Gastroesophageal sphincter (tissue), 4 donors: ENCODE data around the gene SLC8A1. TPM values are rescaled to one million over a fixed set of nuclear protein-coding genes. Genes with fewer than 3 reads are reported as not detected.
A peak's percentile ranks its signal among the peaks of the same experiment; 100 is the strongest.

ENCODE experiments used
- ATAC-seq: fragments of 150-250 bp; one replicate; pipeline ENCODE4 v1.9.1; 2016; ENCODE audit warnings: mild to moderate bottlenecking, moderate library complexity
- H3K27ac ChIP-seq, 4 donors: fragments of 200-600 bp; sonication (generic) in 3 of 4; 1 replicate in 3 of 4; 2 replicates in 1 of 4; pipeline ENCODE4 v1.5.1; 2016 to 2019
- H3K27me3 ChIP-seq: fragments of 200-600 bp; sonication (generic); one replicate; pipeline ENCODE4 v1.5.1; 2019
- H3K36me3 ChIP-seq, 2 donors: fragments of 200-600 bp; sonication (generic); one replicate each; pipeline ENCODE4 v1.5.1; 2019; ENCODE audit warnings: control low read depth in 1 of 2
- H3K4me1 ChIP-seq, 3 donors: fragments of 200-600 bp; sonication (generic); 1 replicate in 2 of 3; 2 replicates in 1 of 3; pipeline ENCODE4 v1.5.1; 2016 to 2019; ENCODE audit warnings: control low read depth in 2 of 3
- H3K4me3 ChIP-seq, 2 donors: fragments of 200-600 bp; sonication (generic); one replicate each; pipeline ENCODE4 v1.5.1; 2019; ENCODE audit warnings: mild to moderate bottlenecking in 1 of 2, moderate library complexity in 1 of 2
- H3K9me3 ChIP-seq, 3 donors: fragments of 200-600 bp; sonication (generic); one replicate each; pipeline ENCODE4 v1.5.1; 2017 to 2019; ENCODE audit warnings: control low read depth in 2 of 3
- EP300 ChIP-seq: sonication (generic); formaldehyde crosslinking; IDR thresholded peaks from one replicate; pipeline ENCODE4 v1.6.1; 2017; ENCODE audit warnings: antibody characterized with exemption, mild to moderate bottlenecking
- POLR2A ChIP-seq, 2 donors: fragments of 450-650 bp; IDR thresholded peaks; one replicate each; pipeline ENCODE4 v1.6.1; 2017; ENCODE audit warnings: antibody characterized with exemption in 2 of 2, mild to moderate bottlenecking in 2 of 2, moderate library complexity in 1 of 2
- POLR2AphosphoS5 ChIP-seq: sonication (generic); formaldehyde crosslinking; IDR thresholded peaks from one replicate; pipeline ENCODE4 v1.6.1; 2017; ENCODE audit warnings: antibody characterized with exemption
- WGBS, 2 donors: methylation state at CpG; one replicate each; pipeline ENCODE4 v1.1.5; 2018; ENCODE audit warnings: low coverage in 1 of 2; 5-methylcytosine and 5-hydroxymethylcytosine counted together
- total RNA-seq, 4 donors: library from RNA; depleted of rRNA; stranded (reverse); fragments of >200 nt; gene quantifications; one replicate each; pipeline ENCODE4 v1.1.0, GENCODE V29; 2016
- TF ChIP-seq, protein P1 (sequence below), 4 experiments: fragments of 200-600 bp in 2 of 4; fragments of 450-650 bp in 2 of 4; sonication (generic) in 1 of 4; IDR thresholded peaks; one replicate each; pipeline ENCODE4 v1.5.1; 2017 to 2019; ENCODE audit warnings: antibody characterized with exemption in 4 of 4, mild to moderate bottlenecking in 2 of 4, moderate library complexity in 2 of 4

Gene SLC8A1
- total RNA-seq, 4 donors from 2014 or later = 76.3 to 168 (median 146) TPM

DNA sequence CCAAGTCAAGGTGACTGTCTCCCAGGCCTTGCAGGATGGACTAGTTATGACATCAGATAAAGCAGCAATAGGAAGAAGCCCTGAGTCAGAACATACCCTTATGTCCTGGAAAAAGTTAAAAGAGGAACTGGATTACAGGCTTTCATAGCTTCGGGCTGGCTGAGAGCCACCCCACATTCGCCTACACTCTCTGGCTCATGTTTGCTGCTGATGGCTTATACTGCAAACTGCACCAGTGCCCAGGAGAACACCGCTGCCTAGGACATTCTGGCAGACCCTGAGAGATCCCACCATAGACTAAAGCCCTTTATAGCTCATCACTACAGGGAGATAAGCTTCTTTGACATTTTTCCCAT, 20.3 kb downstream of the SLC8A1 start:
- Histone ChIP-seq H3K27ac (peak overlapping the region; percentile 19 to 52 (median 25)), H3K4me1 (peaks cover 16 to 59% (median 16%) of the 10 kb centered on the region in 3 donors), H3K27me3 (no peaks in the 10 kb centered on the region), H3K36me3 (no peaks in the 10 kb centered on the region), H3K4me3 (no peak overlapping the region), H3K9me3 (no peaks in the 10 kb centered on the region)
- peak; percentile 74 for ATAC-seq
- 0 to 27% methylated on average over 3 of the region's 3 CpGs for WGBS, 2 donors
- peak; percentile 4 for TF ChIP-seq POLR2AphosphoS5
- TF ChIP-seq, protein P1, sequence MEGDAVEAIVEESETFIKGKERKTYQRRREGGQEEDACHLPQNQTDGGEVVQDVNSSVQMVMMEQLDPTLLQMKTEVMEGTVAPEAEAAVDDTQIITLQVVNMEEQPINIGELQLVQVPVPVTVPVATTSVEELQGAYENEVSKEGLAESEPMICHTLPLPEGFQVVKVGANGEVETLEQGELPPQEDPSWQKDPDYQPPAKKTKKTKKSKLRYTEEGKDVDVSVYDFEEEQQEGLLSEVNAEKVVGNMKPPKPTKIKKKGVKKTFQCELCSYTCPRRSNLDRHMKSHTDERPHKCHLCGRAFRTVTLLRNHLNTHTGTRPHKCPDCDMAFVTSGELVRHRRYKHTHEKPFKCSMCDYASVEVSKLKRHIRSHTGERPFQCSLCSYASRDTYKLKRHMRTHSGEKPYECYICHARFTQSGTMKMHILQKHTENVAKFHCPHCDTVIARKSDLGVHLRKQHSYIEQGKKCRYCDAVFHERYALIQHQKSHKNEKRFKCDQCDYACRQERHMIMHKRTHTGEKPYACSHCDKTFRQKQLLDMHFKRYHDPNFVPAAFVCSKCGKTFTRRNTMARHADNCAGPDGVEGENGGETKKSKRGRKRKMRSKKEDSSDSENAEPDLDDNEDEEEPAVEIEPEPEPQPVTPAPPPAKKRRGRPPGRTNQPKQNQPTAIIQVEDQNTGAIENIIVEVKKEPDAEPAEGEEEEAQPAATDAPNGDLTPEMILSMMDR (IDR thresholded peaks at IDR 0.05) = no peak

DNA sequence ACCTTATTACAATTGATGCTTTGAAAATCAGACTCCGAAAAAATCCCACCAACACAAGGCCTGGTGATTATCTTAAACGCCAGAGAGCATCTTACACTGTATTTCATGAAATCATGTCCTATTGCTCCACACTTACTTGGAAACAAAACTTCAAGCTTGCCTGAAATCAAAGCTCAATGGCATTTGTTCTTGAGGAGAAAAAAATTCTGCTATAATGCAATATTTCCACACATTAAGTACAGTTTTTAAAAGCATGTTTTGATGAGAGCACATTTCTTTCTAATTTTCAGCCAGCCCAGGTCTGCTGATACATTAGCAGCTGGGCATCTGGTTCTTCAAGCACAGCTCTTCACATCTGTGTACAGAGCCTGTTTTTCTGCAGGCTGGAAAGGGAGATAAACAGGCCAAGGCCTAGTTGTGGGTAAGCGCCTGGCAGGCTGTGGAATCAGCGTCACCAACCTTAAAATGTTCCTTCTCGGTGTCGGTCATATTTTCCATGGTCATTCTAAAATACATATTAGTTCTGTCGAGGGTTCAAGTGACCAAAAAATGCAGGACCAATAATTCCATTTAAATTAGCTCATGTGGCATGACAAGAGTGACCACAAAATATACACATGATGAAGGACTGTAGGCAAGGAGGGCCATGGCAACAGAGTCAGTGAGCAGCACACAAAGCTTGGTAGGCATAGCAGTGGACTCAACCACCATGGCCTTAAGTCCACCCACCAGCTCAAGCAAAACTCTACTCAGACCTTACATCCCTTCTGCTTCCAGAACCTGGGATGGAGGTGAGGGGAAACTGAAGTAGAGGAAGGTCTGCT, 20.9 kb downstream of the SLC8A1 start:
- Histone ChIP-seq H3K27ac (peak overlapping the region; percentile 19 to 52 (median 25)), H3K27me3 (no peaks in the 10 kb centered on the region)
- WGBS, 2 donors = 72 to 95% methylated on average over 4 to 7 of the region's 7 CpGs

DNA sequence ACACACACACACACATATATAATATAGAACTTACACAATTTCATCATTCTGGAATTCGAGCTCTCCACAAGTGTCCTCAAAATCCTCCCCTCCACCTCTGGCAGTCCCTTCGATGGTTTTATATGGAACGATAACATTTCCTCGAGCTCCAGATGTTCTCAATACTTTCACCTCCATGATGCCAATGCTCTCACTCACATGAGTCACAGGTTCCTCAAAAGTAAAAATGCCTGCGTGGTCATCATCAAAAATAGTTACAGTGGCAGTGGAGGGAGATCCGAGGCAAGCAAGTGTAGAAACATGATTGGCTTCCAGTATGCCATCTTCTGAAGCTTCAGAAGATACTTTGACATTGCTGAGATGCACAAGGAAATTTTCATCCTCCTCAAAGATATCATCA, 23.5 kb downstream of the SLC8A1 start:
- no peak overlapping the region for H3K4me3 ChIP-seq
- no peak for ATAC-seq
- no peaks in the 10 kb centered on the region for H3K9me3 ChIP-seq
- H3K4me1 ChIP-seq = peaks cover 6 to 34% (median 9%) of the 10 kb centered on the region in 3 donors
- H3K27ac ChIP-seq = no peak overlapping the region
- TF ChIP-seq POLR2A (IDR thresholded peaks at IDR 0.05) (no peak), EP300 (no peak)
- no peaks in the 10 kb centered on the region for H3K27me3 ChIP-seq
- H3K36me3 ChIP-seq = no peaks in the 10 kb centered on the region
- WGBS, 2 donors = 83 to 94% methylated on average over 3 to 4 of the region's 6 CpGs

More for the DNA sequence above, 20.9 kb downstream of the SLC8A1 start:
- no peak for TF ChIP-seq POLR2AphosphoS5
- TF ChIP-seq, protein P1 (IDR thresholded peaks at IDR 0.05) = no peak
- TF ChIP-seq POLR2A (IDR thresholded peaks at IDR 0.05) = no peak
- no peak for TF ChIP-seq EP300
- Histone ChIP-seq H3K36me3 (no peaks in the 10 kb centered on the region), H3K4me3 (no peak overlapping the region), H3K9me3 (no peaks in the 10 kb centered on the region), H3K4me1 (peaks cover 16 to 53% (median 16%) of the 10 kb centered on the region in 3 donors)
- no peak for ATAC-seq

DNA sequence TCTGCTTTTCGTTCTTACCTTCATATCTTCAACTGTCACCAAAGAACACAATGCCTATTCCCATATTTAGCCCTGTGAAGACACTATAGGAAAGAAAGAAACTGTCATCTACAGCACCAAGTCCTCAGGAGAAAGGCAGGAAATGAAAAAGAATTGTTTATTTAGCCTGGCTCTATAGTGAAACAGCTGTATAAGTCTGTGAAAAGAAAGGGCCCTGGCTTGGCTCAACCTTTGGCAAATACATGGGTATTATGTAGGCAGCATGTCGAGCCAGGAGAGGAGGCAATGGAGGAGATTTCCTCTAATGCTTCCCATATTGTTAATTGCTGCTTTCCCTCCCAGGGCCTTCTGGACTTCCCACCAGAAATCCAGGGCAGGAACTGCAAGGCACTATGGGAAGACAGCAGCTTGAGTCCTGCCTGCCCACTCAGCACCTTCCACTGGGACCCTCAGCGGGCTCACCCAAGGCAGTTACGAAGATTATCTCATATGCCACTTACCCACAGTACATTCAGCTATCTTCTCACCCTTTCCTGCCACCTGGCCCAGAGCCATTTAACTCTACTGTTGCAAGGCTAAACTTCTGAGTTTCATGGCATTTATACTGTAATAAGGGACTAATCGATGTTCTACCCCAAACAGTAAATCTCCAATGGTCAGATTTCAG, 30.1 kb downstream of the SLC8A1 start:
- no peaks in the 10 kb centered on the region for H3K27me3 ChIP-seq
- peak; percentile 21 for ATAC-seq
- WGBS, 2 donors = 57 to 100% methylated on average over 2 to 3 of the region's 5 CpGs
- no peaks in the 10 kb centered on the region for H3K36me3 ChIP-seq
- TF ChIP-seq, protein P1 (IDR thresholded peaks at IDR 0.05) = no peak
- no peak for TF ChIP-seq POLR2AphosphoS5
- no peak for TF ChIP-seq POLR2A (IDR thresholded peaks at IDR 0.05)
- TF ChIP-seq EP300 = no peak
- peak overlapping the region; percentile 14 to 89 (median 76) for H3K27ac ChIP-seq
- no peaks in the 10 kb centered on the region for H3K9me3 ChIP-seq
- H3K4me1 ChIP-seq = peaks cover 7 to 51% (median 12%) of the 10 kb centered on the region in 3 donors
- H3K4me3 ChIP-seq = no peak overlapping the region

DNA sequence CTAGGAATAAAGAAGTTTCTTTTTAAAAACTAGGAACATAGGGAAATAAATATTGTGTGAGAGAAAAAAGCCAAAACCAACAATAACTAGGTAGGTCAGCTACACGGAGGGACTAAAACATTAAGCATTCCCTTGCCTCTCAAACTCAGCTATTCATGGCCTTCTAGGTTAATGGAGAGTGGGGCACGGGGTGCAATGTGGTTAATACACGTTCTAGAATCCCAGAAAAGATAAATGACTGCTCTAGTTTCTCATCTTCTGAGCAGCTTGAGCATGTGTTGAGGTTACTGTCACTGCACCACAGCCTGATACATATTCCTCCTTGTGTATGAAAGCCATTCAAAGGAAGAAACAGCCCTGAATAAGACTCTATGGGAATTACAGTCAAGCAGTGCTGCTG, 31.4 kb downstream of the SLC8A1 start:
- Histone ChIP-seq H3K27ac (peak overlapping the region; percentile 61 to 89 (median 76)), H3K9me3 (no peaks in the 10 kb centered on the region), H3K36me3 (no peaks in the 10 kb centered on the region), H3K4me1 (peaks cover 7 to 59% (median 12%) of the 10 kb centered on the region in 3 donors), H3K4me3 (peak overlapping the region; percentile 8 to 13), H3K27me3 (no peaks in the 10 kb centered on the region)
- no peak for TF ChIP-seq POLR2AphosphoS5
- no peak for TF ChIP-seq EP300
- TF ChIP-seq, protein P1 (IDR thresholded peaks at IDR 0.05) = no peak
- TF ChIP-seq POLR2A (IDR thresholded peaks at IDR 0.05) = no peak
- no peak for ATAC-seq
- WGBS, 2 donors = 8 to 16% methylated on average over 3 of the region's 3 CpGs
